H1 (cell line): Measurements from ENCODE around the gene CCDC30. TPM values are rescaled to one million over a fixed set of nuclear protein-coding genes. Genes with fewer than 3 reads are reported as not detected.

Experiments
- CTCF ChIA-PET: fragments of 300-600 bp; sonication (Branson Sonifier 250); formaldehyde crosslinking; loops from one replicate; lab custom pipeline; 2021; ENCODE audit not compliant: partially characterized antibody; lab: Charles Lee
- POLR2A ChIA-PET: fragments of 300-600 bp; sonication (Branson Sonifier 250); formaldehyde crosslinking; loops from one replicate; lab custom pipeline; 2021; ENCODE audit warnings: inconsistent platforms; ENCODE audit not compliant: partially characterized antibody; lab: Charles Lee
- DNase-seq, 2 experiments: peaks; one replicate each; pipeline versions ENCODE4 v3.0.0 to v3.0.0-alpha.2; 2010 to 2022; ENCODE audit warnings: low spot score in 2 of 2, low read depth in 1 of 2, mixed read lengths in 1 of 2
- FAIRE-seq: peaks from 2 replicates; lab custom pipeline; 2011; peaks lifted over from hg19 to GRCh38; lab: Jason Lieb, UNC
- H2AFZ ChIP-seq: 2 replicates; pipeline ENCODE4 v1.8.1; 2012; ENCODE audit warnings: low read length, inconsistent platforms
- H2AK5ac ChIP-seq: 2 replicates; pipeline ENCODE4 v1.6.1; 2013; ENCODE audit warnings: low read depth, low read length
- H2BK120ac ChIP-seq: replicated peaks from 2 replicates; pipeline ENCODE3; 2013; ENCODE audit warnings: low read depth, low read length, inconsistent platforms
- H2BK12ac ChIP-seq: 2 replicates; pipeline ENCODE4 v1.6.1; 2013; ENCODE audit warnings: low read depth, low read length
- H2BK15ac ChIP-seq: 2 replicates; pipeline ENCODE4 v1.6.1; 2013; ENCODE audit warnings: low read length
- H2BK20ac ChIP-seq: 2 replicates; pipeline ENCODE4 v1.6.1; 2013; ENCODE audit warnings: low read length
- H2BK5ac ChIP-seq: 2 replicates; pipeline ENCODE4 v1.6.1; 2013; ENCODE audit warnings: low read depth, low read length
- H3K14ac ChIP-seq: 2 replicates; pipeline ENCODE4 v1.6.1; 2013; ENCODE audit warnings: inconsistent platforms; ENCODE audit not compliant: insufficient read length
- H3K18ac ChIP-seq: 2 replicates; pipeline ENCODE4 v1.6.1; 2013; ENCODE audit warnings: low read length; ENCODE audit errors: extremely low read depth
- H3K23ac ChIP-seq: 2 replicates; pipeline ENCODE4 v1.6.1; 2013; ENCODE audit warnings: inconsistent platforms; ENCODE audit not compliant: insufficient read length
- H3K23me2 ChIP-seq: 2 replicates; pipeline ENCODE4 v1.6.1; 2013; ENCODE audit warnings: low read depth, low read length
- H3K27ac ChIP-seq: 2 replicates; pipeline ENCODE4 v1.6.1; 2011; ENCODE audit warnings: low read depth, low read length, inconsistent platforms
- H3K27me3 ChIP-seq, 4 experiments: replicated peaks in 1 of 4; 1 replicate in 1 of 4; 2 replicates in 3 of 4; pipeline versions ENCODE4 v1.6.1 to v1.8.1; 2011 to 2013; ENCODE audit warnings: low read length in 3 of 4, mild to moderate bottlenecking in 3 of 4, inconsistent platforms in 2 of 4, mixed read lengths in 2 of 4, moderate library complexity in 1 of 4; ENCODE audit not compliant: control insufficient read depth in 3 of 4, insufficient read depth in 3 of 4; ENCODE audit errors: extremely low read depth in 1 of 4
- H3K36me3 ChIP-seq, 4 experiments: 2 replicates each; pipeline versions ENCODE4 v1.6.1 to v1.8.1; 2011 to 2013; ENCODE audit warnings: mild to moderate bottlenecking in 4 of 4, low read length in 3 of 4, moderate library complexity in 2 of 4, control low read depth in 1 of 4, inconsistent platforms in 1 of 4; ENCODE audit not compliant: insufficient read depth in 4 of 4, control insufficient read depth in 2 of 4
- H3K4ac ChIP-seq: replicated peaks from 2 replicates; pipeline ENCODE3; 2013; ENCODE audit warnings: low read length, low read depth, mixed read lengths, inconsistent platforms; ENCODE audit not compliant: insufficient read length
- H3K4me1 ChIP-seq, 4 experiments: replicated peaks in 1 of 4; 1 replicate in 1 of 4; 2 replicates in 3 of 4; pipeline versions ENCODE4 v1.6.1 to v1.8.1; 2011 to 2013; ENCODE audit warnings: low read length in 3 of 4, inconsistent platforms in 2 of 4, mixed read lengths in 1 of 4; ENCODE audit not compliant: insufficient read depth in 4 of 4, control insufficient read depth in 3 of 4
- H3K4me2 ChIP-seq, 2 experiments: 2 replicates each; pipeline versions ENCODE4 v1.6.1 to v1.8.1; 2011 to 2013; ENCODE audit warnings: low read depth in 2 of 2, low read length in 2 of 2, control low read depth in 1 of 2, inconsistent platforms in 1 of 2, mild to moderate bottlenecking in 1 of 2; ENCODE audit not compliant: insufficient read depth in 1 of 2
- H3K4me3 ChIP-seq, 4 experiments: fragments of 200-600, 300-600 bp in 1 of 4; sonication (generic), shearing (Covaris generic), sonication (Bioruptor Twin) in 1 of 4; 2 replicates each; pipeline versions ENCODE4 v1.5.1 to v1.8.1; 2011 to 2016; ENCODE audit warnings: low read length in 4 of 4, low read depth in 3 of 4, control low read depth in 2 of 4, inconsistent platforms in 2 of 4, mild to moderate bottlenecking in 2 of 4, mixed read lengths in 1 of 4, moderate library complexity in 1 of 4; ENCODE audit not compliant: insufficient read depth in 2 of 4; ENCODE audit errors: extremely low read depth in 1 of 4
- H3K56ac ChIP-seq: replicated peaks from 2 replicates; pipeline ENCODE3; 2013; ENCODE audit warnings: low read depth, mild to moderate bottlenecking, mixed read lengths, low read length, inconsistent platforms; ENCODE audit not compliant: insufficient read length
- H3K79me1 ChIP-seq: 2 replicates; pipeline ENCODE4 v1.6.1; 2013; ENCODE audit warnings: low read depth, low read length, control low read depth
- H3K79me2 ChIP-seq, 2 experiments: 2 replicates each; pipeline versions ENCODE4 v1.6.1 to v1.8.1; 2012 to 2013; ENCODE audit warnings: low read length in 2 of 2, mild to moderate bottlenecking in 2 of 2, inconsistent platforms in 1 of 2; ENCODE audit not compliant: insufficient read depth in 2 of 2, control insufficient read depth in 1 of 2
- H3K9ac ChIP-seq, 4 experiments: replicated peaks in 1 of 4; 1 replicate in 1 of 4; 2 replicates in 3 of 4; pipeline versions ENCODE4 v1.6.1 to v1.8.1; 2011 to 2013; ENCODE audit warnings: low read depth in 3 of 4, low read length in 3 of 4, control low read depth in 2 of 4, mild to moderate bottlenecking in 2 of 4, moderate library complexity in 2 of 4, inconsistent platforms in 1 of 4; ENCODE audit errors: extremely low read depth in 1 of 4
- H3K9me3 ChIP-seq, 2 experiments: 2 replicates each; pipeline versions ENCODE4 v1.6.1 to v1.8.1; 2012 to 2013; ENCODE audit warnings: mild to moderate bottlenecking in 2 of 2, moderate library complexity in 2 of 2, control low read depth in 1 of 2, inconsistent platforms in 1 of 2, low read depth in 1 of 2, low read length in 1 of 2, mixed read lengths in 1 of 2; ENCODE audit not compliant: insufficient read depth in 2 of 2
- H4K20me1 ChIP-seq, 2 experiments: replicated peaks in 1 of 2; 2 replicates each; pipeline versions ENCODE3 to v1.8.1; 2011 to 2013; ENCODE audit warnings: inconsistent platforms in 2 of 2, low read length in 2 of 2, mild to moderate bottlenecking in 1 of 2; ENCODE audit not compliant: insufficient read depth in 2 of 2, control insufficient read depth in 1 of 2
- H4K5ac ChIP-seq: 2 replicates; pipeline ENCODE4 v1.6.1; 2013; ENCODE audit warnings: low read length, low read depth, mixed read lengths, inconsistent platforms; ENCODE audit not compliant: insufficient read length
- H4K8ac ChIP-seq: 2 replicates; pipeline ENCODE4 v1.8.0; 2013; ENCODE audit warnings: mild to moderate bottlenecking, moderate library complexity, low read length, inconsistent platforms; ENCODE audit not compliant: insufficient read depth; ENCODE audit errors: extremely low read depth
- H4K91ac ChIP-seq: replicated peaks from 2 replicates; pipeline ENCODE3; 2013; ENCODE audit warnings: low read length, mixed read lengths, inconsistent platforms; ENCODE audit not compliant: insufficient read length
- BACH1 ChIP-seq: IDR thresholded peaks from 2 replicates; pipeline ENCODE4 v1.6.1; 2012; ENCODE audit warnings: low read length, improper control_type of control experiment
- CREB1 ChIP-seq: IDR thresholded peaks from 2 replicates; pipeline ENCODE4 v1.6.1; 2012; ENCODE audit warnings: inconsistent platforms
- GTF2F1 ChIP-seq: IDR thresholded peaks from 2 replicates; pipeline ENCODE4 v1.6.1; 2012; ENCODE audit warnings: low read depth, low read length, improper control_type of control experiment, borderline replicate concordance
- HDAC6 ChIP-seq: IDR thresholded peaks from one replicate; pipeline ENCODE4 v1.7.1; 2012; ENCODE audit warnings: low read depth, mild to moderate bottlenecking, inconsistent platforms, low read length, moderate library complexity
- POLR2AphosphoS5 ChIP-seq: IDR thresholded peaks from 2 replicates; pipeline ENCODE4 v1.6.1; 2011; ENCODE audit warnings: low read depth, low read length
- RFX5 ChIP-seq: IDR thresholded peaks from 2 replicates; pipeline ENCODE4 v1.6.1; 2011; ENCODE audit warnings: low read depth, low read length, improper control_type of control experiment, borderline replicate concordance
- SAP30 ChIP-seq: fragments of 300-600 bp; sonication (generic); IDR thresholded peaks from 2 replicates; pipeline ENCODE4 v1.7.1; 2012; ENCODE audit warnings: low read length, moderate library complexity, mild to moderate bottlenecking, inconsistent platforms; ENCODE audit not compliant: insufficient read depth, insufficient replicate concordance
- SIN3A ChIP-seq, 2 experiments: IDR thresholded peaks in 1 of 2; conservative IDR thresholded peaks in 1 of 2; 2 replicates each; pipeline ENCODE4 v1.6.1; 2011 to 2012; ENCODE audit warnings: low read length in 2 of 2, improper control_type of control experiment in 1 of 2, low read depth in 1 of 2, mild to moderate bottlenecking in 1 of 2
- SIRT6 ChIP-seq: IDR thresholded peaks from one replicate; pipeline ENCODE4 v1.7.1; 2012; ENCODE audit warnings: low read length, inconsistent platforms
- SP1 ChIP-seq: IDR thresholded peaks from 2 replicates; pipeline ENCODE4 v1.6.1; 2011; ENCODE audit warnings: low read depth, low read length
- SRF ChIP-seq: IDR thresholded peaks from 2 replicates; pipeline ENCODE4 v1.6.1; 2011; ENCODE audit warnings: mild to moderate bottlenecking, low read depth, low read length, moderate library complexity
- WGBS, 2 experiments: shearing (Covaris generic) in 1 of 2; methylation state at CpG; one replicate each; pipeline versions ENCODE4 v1.1.6 to v1.1.7; 2013 to 2015; ENCODE audit warnings: low lambda C conversion rate in 2 of 2, mixed read lengths in 2 of 2, inconsistent platforms in 1 of 2, low coverage in 1 of 2, missing lambda C conversion rate in 1 of 2; ENCODE audit not compliant: insufficient replicate concordance in 2 of 2, insufficient coverage in 1 of 2, insufficient read length in 1 of 2; ENCODE audit errors: extremely low coverage in 1 of 2, missing lambda C conversion rate in 1 of 2; 5-methylcytosine and 5-hydroxymethylcytosine counted together
- polyA plus RNA-seq, 7 experiments: library from polyadenylated mRNA; depleted of rRNA in 3 of 7; stranded (reverse) in 5 of 7; unstranded in 2 of 7; fragments of >200 nt in 5 of 7; fragments of 200-250 nt in 2 of 7; gene quantifications; 1 replicate in 5 of 7; 2 replicates in 1 of 7; 4 replicates in 1 of 7; pipeline versions ENCODE4 v1.2.1 to v1.2.3, GENCODE V29; 2011 to 2013; ENCODE audit warnings: missing spikeins in 2 of 7, mixed read lengths in 2 of 7
- total RNA-seq: library from RNA; stranded (reverse); fragmentation: NEBNext Ultra II Directional; extraction: Animal tissue kit (Norgen Biotek cat#: 25700); gene quantifications from 2 replicates; pipeline ENCODE4 v1.2.1, GENCODE V29; 2021
- TF ChIP-seq, protein P1 (sequence below): IDR thresholded peaks from 2 replicates; pipeline ENCODE4 v1.6.1; 2012; ENCODE audit warnings: low read length, inconsistent platforms
- TF ChIP-seq, protein P2 (sequence below): IDR thresholded peaks from 2 replicates; pipeline ENCODE4 v1.6.1; 2011; ENCODE audit warnings: low read length, improper control_type of control experiment

The CCDC30 gene
- total and polyA plus RNA-seq, 2 of the 8 experiments (the other 6 are each of a cell fraction or from before 2014, with no cell fraction given) = 0.60 to 1.8 TPM

DNA sequence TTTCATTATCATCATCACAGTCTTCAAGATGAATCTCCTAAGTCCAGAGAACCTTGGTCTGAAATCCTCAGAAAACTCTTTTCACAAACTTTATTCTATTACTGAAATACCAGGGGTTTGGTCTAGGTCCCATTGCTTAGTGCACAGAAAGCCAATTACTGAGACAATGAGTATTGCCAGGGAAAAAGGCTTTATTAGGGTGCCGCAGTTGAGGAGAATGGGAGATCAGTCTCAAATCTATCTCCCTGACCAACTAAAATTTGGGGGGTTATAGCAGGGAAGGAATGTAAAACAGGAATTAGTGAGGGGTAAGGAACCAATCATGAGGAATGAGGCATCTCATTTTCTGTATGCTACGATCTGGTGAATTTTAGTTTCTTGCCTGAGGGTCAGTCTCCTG is 124.7 kb downstream of the CCDC30 start:
- DNase-seq (no peak), FAIRE-seq (no peak)
- Histone ChIP-seq H4K91ac (no peak overlapping the region), H3K4me1 (no peaks in the 10 kb centered on the region), H2BK120ac (no peak overlapping the region), H2BK5ac (no peak overlapping the region), H3K14ac (no peak overlapping the region), H3K23ac (no peak overlapping the region), H3K56ac (no peak overlapping the region), H3K9ac (no peak overlapping the region), H3K4ac (no peak overlapping the region), H3K79me1 (no peaks in the 10 kb centered on the region), H2AK5ac (no peak overlapping the region), H3K4me3 (no peak overlapping the region), H2BK15ac (no peak overlapping the region), H3K79me2 (no peaks in the 10 kb centered on the region), H3K23me2 (no peaks in the 10 kb centered on the region), H4K8ac (no peak overlapping the region), H3K36me3 (no peaks in the 10 kb centered on the region; a peak in 1 of 8 replicates), H4K20me1 (no peaks in the 10 kb centered on the region), H4K5ac (no peak overlapping the region), H3K18ac (no peak overlapping the region), H3K27me3 (no peaks in the 10 kb centered on the region), H2AFZ (no peak overlapping the region), H2BK12ac (no peak overlapping the region), H3K4me2 (no peak overlapping the region), H3K9me3 (peaks cover 25% of the 10 kb centered on the region in 2 experiments), H3K27ac (no peak overlapping the region), H2BK20ac (no peak overlapping the region)
- POLR2A ChIA-PET = no interaction called here
- CTCF ChIA-PET = no interaction called here
- WGBS, 2 experiments = 81% methylated on average over 2 of the region's 2 CpGs; no CpG with 5 or more reads in 1 of the 2 experiments
- TF ChIP-seq, protein P1, sequence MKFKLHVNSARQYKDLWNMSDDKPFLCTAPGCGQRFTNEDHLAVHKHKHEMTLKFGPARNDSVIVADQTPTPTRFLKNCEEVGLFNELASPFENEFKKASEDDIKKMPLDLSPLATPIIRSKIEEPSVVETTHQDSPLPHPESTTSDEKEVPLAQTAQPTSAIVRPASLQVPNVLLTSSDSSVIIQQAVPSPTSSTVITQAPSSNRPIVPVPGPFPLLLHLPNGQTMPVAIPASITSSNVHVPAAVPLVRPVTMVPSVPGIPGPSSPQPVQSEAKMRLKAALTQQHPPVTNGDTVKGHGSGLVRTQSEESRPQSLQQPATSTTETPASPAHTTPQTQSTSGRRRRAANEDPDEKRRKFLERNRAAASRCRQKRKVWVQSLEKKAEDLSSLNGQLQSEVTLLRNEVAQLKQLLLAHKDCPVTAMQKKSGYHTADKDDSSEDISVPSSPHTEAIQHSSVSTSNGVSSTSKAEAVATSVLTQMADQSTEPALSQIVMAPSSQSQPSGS = no peak
- TF ChIP-seq, protein P2, sequence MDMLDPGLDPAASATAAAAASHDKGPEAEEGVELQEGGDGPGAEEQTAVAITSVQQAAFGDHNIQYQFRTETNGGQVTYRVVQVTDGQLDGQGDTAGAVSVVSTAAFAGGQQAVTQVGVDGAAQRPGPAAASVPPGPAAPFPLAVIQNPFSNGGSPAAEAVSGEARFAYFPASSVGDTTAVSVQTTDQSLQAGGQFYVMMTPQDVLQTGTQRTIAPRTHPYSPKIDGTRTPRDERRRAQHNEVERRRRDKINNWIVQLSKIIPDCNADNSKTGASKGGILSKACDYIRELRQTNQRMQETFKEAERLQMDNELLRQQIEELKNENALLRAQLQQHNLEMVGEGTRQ = no peak
- TF ChIP-seq POLR2AphosphoS5 = no peak
- no peak for TF ChIP-seq SIN3A (conservative IDR thresholded peaks at IDR 0.05 in 1 of 2, IDR thresholded peaks at IDR 0.05 in 1 of 2; ENCODE audit: low read depth in 1 of 2, low read length in 2 of 2)
- no peak for TF ChIP-seq BACH1
- no peak for TF ChIP-seq HDAC6
- no peak for TF ChIP-seq GTF2F1
- TF ChIP-seq RFX5 = no peak
- no peak for TF ChIP-seq CREB1
- no peak for TF ChIP-seq SIRT6
- TF ChIP-seq SP1 = no peak
- TF ChIP-seq SRF = no peak
- no peak for TF ChIP-seq SAP30
